Neutrophil (primary cell): ENCODE measurements around the gene CHD3.

Experiments used
- H3K27ac ChIP-seq: fragments of 200-600 bp; sonication (generic); 2 replicates; pipeline ENCODE4 v1.5.1; 2016; ENCODE audit warnings: mild to moderate bottlenecking, moderate library complexity
- H3K27me3 ChIP-seq: fragments of 200-600 bp; sonication (generic); 2 replicates; pipeline ENCODE4 v1.6.0; 2016; ENCODE audit warnings: mild to moderate bottlenecking
- H3K36me3 ChIP-seq: fragments of 200-600 bp; sonication (generic); 2 replicates; pipeline ENCODE4 v1.5.1; 2017
- H3K4me1 ChIP-seq, 2 experiments: fragments of 200-600 bp in 1 of 2; sonication (generic) in 1 of 2; 1 replicate in 1 of 2; 2 replicates in 1 of 2; pipeline versions ENCODE4 v1.5.1 to v1.6.1; 2013 to 2016; ENCODE audit warnings: low read depth in 1 of 2, low read length in 1 of 2, mild to moderate bottlenecking in 1 of 2, moderate library complexity in 1 of 2; ENCODE audit not compliant: control insufficient read depth in 1 of 2, insufficient read depth in 1 of 2
- H3K4me3 ChIP-seq, 2 experiments: fragments of 200-600 bp in 1 of 2; sonication (generic) in 1 of 2; 1 replicate in 1 of 2; 2 replicates in 1 of 2; pipeline ENCODE4 v1.5.1; 2013 to 2016; ENCODE audit warnings: low read depth in 1 of 2, low read length in 1 of 2, mild to moderate bottlenecking in 1 of 2, moderate library complexity in 1 of 2
- H3K9me3 ChIP-seq: fragments of 200-600 bp; sonication (generic); 2 replicates; pipeline ENCODE4 v1.5.1; 2016
- TF ChIP-seq, protein P1 (sequence below): fragments of 200-600 bp; sonication (generic); IDR thresholded peaks from 2 replicates; pipeline ENCODE4 v1.5.1; 2016; ENCODE audit warnings: antibody characterized with exemption

CHD3 gene

DNA sequence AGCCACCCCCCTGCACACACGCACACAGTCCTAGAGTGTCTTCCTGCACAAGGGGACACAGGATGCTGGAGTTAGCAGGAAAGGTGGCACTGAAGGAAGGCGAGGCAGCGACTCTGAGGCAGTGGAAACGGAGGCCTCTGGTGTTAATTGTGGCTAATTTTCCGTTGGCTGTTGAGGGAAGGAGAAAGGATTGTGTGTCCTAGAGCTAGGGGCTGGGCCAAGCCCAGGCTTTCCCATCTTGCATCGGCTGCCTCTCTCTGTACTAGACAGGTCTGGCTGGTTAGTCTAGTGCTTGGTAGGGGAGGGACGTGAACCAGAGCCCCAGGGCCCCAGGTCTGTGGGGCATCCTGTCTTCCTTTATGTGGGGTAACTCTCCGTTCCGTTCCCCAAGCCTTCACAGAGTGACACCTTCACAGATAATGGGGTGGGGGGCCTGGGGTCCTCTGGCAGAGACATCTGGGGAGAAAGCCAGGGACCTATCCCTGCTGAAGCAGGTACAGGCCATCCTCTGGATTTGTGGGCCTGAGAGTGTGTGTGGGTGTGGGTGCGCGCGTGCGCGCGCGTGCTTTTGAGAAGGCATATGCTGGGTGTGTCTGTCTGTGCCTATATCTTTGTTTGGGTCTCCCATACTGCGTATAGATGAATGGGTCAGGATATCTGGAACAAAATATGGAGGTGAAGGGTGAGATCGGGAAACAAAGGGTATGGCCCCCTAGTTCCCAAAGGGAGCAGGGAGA is at the start of gene CHD3:
Gene CHD3, plus strand, starts transcription at position 606 of the 737 bp plus-strand sequence. CDS start 212 bp downstream, outside the sequence.
- H3K36me3 ChIP-seq = peaks cover 22% of the 10 kb centered on the region
- TF ChIP-seq, protein P1, sequence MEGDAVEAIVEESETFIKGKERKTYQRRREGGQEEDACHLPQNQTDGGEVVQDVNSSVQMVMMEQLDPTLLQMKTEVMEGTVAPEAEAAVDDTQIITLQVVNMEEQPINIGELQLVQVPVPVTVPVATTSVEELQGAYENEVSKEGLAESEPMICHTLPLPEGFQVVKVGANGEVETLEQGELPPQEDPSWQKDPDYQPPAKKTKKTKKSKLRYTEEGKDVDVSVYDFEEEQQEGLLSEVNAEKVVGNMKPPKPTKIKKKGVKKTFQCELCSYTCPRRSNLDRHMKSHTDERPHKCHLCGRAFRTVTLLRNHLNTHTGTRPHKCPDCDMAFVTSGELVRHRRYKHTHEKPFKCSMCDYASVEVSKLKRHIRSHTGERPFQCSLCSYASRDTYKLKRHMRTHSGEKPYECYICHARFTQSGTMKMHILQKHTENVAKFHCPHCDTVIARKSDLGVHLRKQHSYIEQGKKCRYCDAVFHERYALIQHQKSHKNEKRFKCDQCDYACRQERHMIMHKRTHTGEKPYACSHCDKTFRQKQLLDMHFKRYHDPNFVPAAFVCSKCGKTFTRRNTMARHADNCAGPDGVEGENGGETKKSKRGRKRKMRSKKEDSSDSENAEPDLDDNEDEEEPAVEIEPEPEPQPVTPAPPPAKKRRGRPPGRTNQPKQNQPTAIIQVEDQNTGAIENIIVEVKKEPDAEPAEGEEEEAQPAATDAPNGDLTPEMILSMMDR = no peak
- peak within 1 kb of the TSS; percentile 86 for H3K27ac ChIP-seq
- H3K4me1 ChIP-seq = peaks cover 55 to 71% of the 10 kb centered on the region in 2 experiments
- H3K27me3 ChIP-seq = no peaks in the 10 kb centered on the region
- no peaks in the 10 kb centered on the region for H3K9me3 ChIP-seq
- H3K4me3 ChIP-seq = peak within 1 kb of the TSS; percentile 73 to 97

DNA sequence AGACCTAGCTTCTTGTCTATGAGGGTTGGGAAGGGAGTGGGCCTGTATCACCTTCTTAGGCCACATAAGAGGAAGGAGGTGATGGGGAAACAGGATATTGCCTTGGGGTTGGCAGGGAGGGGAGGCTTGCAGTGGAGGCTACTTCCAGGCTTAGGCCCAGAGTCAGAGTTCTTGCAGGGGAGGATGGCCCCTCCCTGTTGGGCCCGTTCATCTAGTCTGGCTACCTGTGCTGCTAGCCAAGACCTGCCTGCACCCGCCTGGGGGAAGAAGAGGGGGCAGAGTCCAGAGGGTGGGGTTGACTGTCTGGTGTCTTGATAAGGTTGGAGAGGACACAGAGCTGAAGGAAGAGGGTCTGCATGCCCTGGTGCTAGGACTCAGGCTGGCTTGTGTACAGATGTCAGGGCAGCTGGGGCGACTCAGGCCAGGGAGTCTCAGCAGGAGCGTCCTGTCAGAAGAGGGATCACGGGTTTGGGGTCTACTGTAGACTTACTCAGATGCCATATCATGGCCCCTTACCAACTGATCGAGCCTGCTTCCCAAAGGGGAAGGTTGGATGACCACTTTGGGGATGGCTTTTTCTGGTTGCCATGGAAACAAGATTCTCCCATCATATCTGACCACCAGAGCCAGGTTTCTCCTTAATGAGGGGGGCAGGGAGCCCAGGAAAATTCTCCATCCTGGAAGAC is 49.3 kb upstream of the CHD3 start:
- Histone ChIP-seq H3K27ac (peak overlapping the region; percentile 97), H3K9me3 (no peaks in the 10 kb centered on the region), H3K4me3 (peak overlapping the region; percentile 93 to 98), H3K27me3 (no peaks in the 10 kb centered on the region), H3K4me1 (peaks cover 55 to 56% of the 10 kb centered on the region in 2 experiments), H3K36me3 (peaks cover 45% of the 10 kb centered on the region)
- TF ChIP-seq, protein P1 = peak; percentile 27

DNA sequence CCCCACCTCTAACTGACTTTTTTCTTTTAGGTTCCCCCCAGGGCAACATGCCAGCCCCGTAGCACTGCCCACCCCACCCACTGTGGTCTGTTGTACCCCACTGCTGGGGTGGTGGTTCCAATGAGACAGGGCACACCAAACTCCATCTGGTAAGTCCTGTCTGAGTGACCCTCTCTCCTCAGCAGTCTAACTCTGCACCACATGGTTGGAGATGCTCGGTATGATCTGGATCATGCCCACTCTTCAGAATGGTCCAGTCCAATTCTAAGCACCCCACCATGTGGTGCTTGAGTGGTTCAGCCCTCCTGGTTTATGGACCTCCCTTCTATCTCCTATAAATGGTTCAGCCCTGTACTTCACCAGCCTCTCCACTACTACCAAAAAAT is 48.7 kb upstream of the CHD3 start:
- Histone ChIP-seq H3K4me3 (peak overlapping the region; percentile 93 to 98), H3K9me3 (no peaks in the 10 kb centered on the region), H3K27ac (peak overlapping the region; percentile 97), H3K36me3 (peaks cover 51% of the 10 kb centered on the region), H3K27me3 (no peaks in the 10 kb centered on the region), H3K4me1 (peaks cover 59 to 62% of the 10 kb centered on the region in 2 experiments)
- TF ChIP-seq, protein P1 = no peak

DNA sequence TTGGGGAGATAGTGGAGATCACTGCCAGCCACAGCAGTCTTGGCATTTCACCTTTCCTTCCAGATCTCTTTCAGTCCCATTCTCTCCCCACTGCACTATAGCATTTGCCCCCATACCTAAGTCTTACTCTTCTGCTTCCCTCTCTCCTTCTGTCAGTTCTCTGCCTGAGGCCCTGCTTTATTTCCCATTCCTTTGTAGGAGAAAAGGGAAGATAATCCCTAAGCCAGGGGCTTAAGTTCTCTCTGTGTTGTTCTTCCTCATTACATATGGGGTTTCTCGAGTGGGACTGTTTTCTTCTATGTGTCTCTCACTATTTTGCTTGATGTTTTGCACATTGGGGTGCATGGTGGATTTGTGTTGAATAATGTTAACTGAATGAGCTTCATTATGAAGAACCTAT is 48.1 kb upstream of the CHD3 start:
- peaks cover 64 to 67% of the 10 kb centered on the region in 2 experiments for H3K4me1 ChIP-seq
- peak overlapping the region; percentile 97 for H3K27ac ChIP-seq
- TF ChIP-seq, protein P1 = no peak
- no peaks in the 10 kb centered on the region for H3K9me3 ChIP-seq
- H3K27me3 ChIP-seq = no peaks in the 10 kb centered on the region
- H3K36me3 ChIP-seq = peaks cover 56% of the 10 kb centered on the region
- peak overlapping the region; percentile 93 to 98 for H3K4me3 ChIP-seq

DNA sequence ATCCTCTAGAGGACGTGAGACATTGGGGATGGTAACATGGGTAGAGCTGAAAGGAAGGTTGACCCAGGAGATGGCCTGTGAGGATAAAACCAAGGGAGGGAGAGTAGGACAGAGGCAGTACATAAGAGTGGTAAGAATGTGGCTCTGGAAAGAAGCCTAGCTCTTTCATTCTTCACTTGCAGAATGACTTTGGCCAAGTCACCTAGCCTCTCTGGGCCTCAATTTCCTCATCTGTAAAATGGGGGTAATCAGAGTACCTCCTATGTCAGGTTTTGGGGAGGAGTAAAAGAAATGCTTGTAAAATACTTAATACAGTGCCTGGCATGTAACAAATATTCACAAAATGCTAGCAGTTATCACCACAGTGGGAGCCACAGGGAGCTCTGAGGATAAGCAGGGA is 47.7 kb upstream of the CHD3 start:
- Histone ChIP-seq H3K36me3 (peaks cover 61% of the 10 kb centered on the region), H3K9me3 (no peaks in the 10 kb centered on the region), H3K4me3 (peak overlapping the region; percentile 93 to 98), H3K27ac (peak overlapping the region; percentile 97), H3K4me1 (peaks cover 67 to 69% of the 10 kb centered on the region in 2 experiments), H3K27me3 (no peaks in the 10 kb centered on the region)
- TF ChIP-seq, protein P1 = no peak
